HG03520 (cell line): ENCODE results near the gene COA5.

Source experiments
- ATAC-seq: cut with Tn5 transposase; IDR thresholded peaks from one replicate; pipeline ENCODE4 v1.9.1; 2021; ENCODE audit warnings: mild to moderate bottlenecking, moderate library complexity; ENCODE audit not compliant: unreplicated experiment

The COA5 gene

DNA sequence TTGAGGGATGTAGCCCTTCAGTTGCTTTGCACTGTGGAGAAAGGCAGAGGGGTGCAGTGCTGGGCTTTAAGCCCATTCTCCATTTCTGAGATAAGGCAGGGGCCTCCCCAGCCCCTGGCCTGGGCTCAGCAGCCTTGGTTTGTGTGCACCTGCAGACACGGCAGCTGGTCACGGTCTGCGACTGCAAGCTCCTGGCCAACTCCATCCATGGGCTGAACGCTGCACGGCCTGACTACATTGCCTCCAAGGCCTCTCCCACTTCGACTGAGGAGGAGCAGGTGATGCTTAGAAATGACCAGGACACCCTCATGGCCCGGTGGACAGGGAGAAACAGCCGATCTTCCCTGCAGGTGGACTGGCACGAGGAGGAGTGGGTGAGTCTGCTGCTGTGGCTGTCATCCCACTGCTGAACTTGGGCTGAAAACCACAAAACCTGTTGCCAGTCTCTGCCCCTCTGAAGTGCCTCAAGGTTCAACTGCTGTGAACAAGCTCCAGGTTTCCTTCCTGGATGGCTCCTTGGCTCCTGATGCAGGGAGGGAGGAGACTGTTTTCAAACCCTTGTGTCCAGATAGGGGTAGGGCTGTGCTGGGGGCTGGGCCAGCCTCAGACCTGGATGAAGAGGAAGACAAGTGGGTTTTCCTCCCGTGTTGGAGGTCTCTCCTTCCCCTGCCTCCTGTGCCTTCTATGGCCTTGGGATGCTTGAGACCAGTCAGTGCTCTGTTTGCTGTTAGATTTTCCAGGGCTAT is 54.0 kb downstream of the COA5 start:
- no peak for ATAC-seq

DNA sequence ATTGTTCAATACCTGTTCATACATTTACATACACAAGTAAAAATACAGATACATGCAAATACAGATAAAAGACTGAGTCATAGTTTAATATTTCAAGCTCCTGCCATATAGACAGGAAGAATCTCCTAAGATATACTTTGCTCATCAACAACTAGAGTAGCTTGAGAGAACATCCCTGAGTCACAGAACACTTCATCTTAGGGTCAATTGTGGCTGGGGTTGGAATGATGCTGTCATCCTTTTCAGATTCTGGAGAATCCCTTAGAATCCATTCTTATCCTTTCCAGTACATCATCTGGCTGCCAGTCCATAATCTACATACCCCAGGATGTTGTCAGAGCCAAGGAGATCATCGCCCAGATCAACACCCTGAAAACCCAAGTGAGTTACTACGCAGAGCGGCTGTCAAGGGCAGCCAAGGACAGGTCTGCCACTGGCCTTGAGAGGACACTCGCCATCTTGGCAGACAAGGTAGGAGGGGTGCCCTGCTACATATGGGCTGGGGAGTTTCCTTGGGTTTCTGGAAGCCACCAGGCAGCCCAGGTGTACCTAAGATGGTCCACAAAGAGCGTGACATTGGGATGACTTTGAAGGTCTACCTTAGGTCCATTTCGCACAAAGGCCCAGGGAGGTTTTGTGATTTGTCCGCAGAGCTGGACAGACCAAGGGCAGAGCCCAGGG is 55.7 kb downstream of the COA5 start:
- no peak for ATAC-seq

DNA sequence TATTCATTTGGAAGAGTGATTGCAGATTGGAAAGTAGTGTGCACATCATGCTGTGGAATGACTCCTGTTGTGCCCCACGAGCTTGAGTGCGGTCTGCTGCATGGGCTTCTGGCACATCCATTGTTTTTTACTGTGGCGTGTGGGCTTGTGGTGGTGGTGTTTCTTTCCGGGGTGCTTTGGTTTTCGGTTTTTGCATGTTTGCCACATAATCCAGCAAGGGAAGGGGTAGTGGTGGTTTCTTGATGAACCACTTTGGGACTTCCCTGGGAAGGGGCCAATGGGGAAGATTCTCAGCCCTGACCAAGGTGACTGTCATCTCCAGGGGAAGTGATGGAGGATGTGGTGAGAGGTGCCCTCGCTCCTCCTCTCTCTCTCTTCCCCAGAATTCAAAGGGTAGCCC is 57.0 kb downstream of the COA5 start:
- ATAC-seq, result no peak

DNA sequence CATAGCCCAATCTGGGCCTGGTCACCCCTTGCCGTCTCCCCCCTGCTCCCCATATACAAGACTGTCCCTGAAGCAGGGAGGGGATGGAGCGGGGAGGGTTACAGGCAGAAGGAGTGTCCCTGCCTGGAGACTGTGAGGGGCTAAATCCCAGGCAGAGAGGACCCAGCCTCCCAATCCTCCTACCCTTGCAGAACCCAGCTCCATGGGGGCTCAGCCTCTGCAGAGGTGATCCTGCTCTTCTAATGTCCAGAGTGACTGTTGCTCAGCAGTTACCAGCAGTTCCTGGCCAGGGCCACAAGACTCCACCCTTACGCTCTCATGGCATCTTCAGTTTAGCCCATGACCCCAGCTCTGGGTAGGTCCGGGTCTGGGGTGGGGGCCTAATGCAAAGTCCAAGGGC is 58.1 kb downstream of the COA5 start:
- ATAC-seq, result no peak
